Spleen (tissue), 7 donors: ENCODE measurements around the gene RPL35A.

Source experiments
- CTCF ChIP-seq, 11 experiments: fragments of 200-600 bp in 7 of 11; fragments of 450-650 bp in 4 of 11; sonication (generic) in 4 of 11; IDR thresholded peaks in 8 of 11; conservative IDR thresholded peaks in 3 of 11; 1 replicate in 7 of 11; 2 replicates in 4 of 11; pipeline versions ENCODE4 v1.4.0 to v1.8.0; 2016 to 2021; ENCODE audit warnings: antibody characterized with exemption in 11 of 11, inconsistent platforms in 4 of 11, mild to moderate bottlenecking in 1 of 11
- POLR2A ChIP-seq, 3 donors: fragments of 450-650 bp; IDR thresholded peaks; one replicate each; pipeline ENCODE4 v1.5.1; 2017; ENCODE audit warnings: antibody characterized with exemption in 3 of 3, mild to moderate bottlenecking in 1 of 3
- POLR2AphosphoS5 ChIP-seq, 3 donors: sonication (generic); formaldehyde crosslinking; IDR thresholded peaks; one replicate each; pipeline ENCODE4 v1.5.1; 2017; ENCODE audit warnings: antibody characterized with exemption in 3 of 3
- donor health status: DM: no; HTN: no; CAD: no; lungs with moderate emphysema.
- donor health status: DM: no; HTN: no; CAD: no.
- donor health status: DM: no; HTN: no; CAD: no.

DNA sequence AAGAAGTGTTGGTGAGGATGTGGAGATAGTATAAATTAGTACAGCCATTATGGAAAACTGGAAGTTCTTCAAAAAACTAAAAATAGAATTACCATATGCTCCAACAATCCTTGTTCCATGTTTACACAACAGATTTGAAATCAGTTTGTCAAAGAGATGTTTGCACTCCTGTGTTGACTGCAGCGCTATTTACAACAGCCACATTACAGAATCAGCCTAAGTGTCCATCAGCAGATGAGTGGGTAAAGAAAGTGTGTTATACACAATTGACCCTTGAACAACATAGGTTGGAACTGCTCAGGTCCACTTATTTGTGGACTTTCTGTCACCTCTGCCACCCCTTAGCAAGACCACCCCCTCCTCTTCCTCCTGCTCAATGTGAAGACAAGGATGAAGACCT, 44.7 kb downstream of the RPL35A start:
- TF ChIP-seq CTCF (IDR thresholded peaks at IDR 0.05 in 8 of 11, conservative IDR thresholded peaks at IDR 0.05 in 3 of 11) (no peak), POLR2AphosphoS5 (IDR thresholded peaks at IDR 0.05) (no peak), POLR2A (IDR thresholded peaks at IDR 0.05) (no peak)
